ENCODE measurements around the gene ZMIZ2. TPM values are rescaled to one million over a fixed set of nuclear protein-coding genes. Genes with fewer than 3 reads are reported as not detected.
"Not testable (repeated sequence)": the region's sequence is repeated elsewhere in the genome, so short reads cannot be mapped to it uniquely, and the experiment has no call there.

The ZMIZ2 gene
- total RNA-seq, 2 experiments from 2014 or later, result 131 to 134 TPM

DNA sequence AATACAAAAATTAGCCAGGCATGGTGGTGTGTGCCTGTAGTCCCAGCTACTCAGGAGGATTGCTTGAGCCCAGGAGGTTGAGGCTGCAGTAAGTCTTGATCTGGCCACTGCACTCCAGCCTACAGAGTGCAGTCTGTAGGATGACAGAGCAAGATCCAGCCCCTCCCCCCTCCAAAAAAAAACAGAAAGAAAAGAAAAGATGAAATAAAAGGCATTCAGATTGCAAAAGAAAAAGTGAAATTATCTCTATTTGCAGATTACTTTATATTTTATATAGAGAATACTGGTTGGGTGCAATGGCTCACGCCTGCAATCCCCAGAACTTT, 20.7 kb upstream of the ZMIZ2 start:
- Mint-ChIP-seq H3K27me3 (no peaks in the 10 kb centered on the region), H3K4me1 (ENCODE audit: low read depth) (peaks cover 2% of the 10 kb centered on the region), H3K36me3 (ENCODE audit: low read depth) (no peaks in the 10 kb centered on the region), H3K27ac (no peak overlapping the region), H3K9me3 (no peaks in the 10 kb centered on the region), H3K4me3 (no peak overlapping the region)
- DNase-seq, result no peak
- ChIA-PET POLR2A (interaction anchor here (0.6 kb wide), 1 partner anchor 70 kb away, joined by 3 read pairs; no protein-coding TSS in a partner anchor), CTCF (interaction anchor here (0.7 kb wide), 1 partner anchor 369 kb away, joined by 3 read pairs; no protein-coding TSS in a partner anchor)
- intact Hi-C loops (cut with micrococcal nuclease), result no loop called here
- TF ChIP-seq, protein P1, sequence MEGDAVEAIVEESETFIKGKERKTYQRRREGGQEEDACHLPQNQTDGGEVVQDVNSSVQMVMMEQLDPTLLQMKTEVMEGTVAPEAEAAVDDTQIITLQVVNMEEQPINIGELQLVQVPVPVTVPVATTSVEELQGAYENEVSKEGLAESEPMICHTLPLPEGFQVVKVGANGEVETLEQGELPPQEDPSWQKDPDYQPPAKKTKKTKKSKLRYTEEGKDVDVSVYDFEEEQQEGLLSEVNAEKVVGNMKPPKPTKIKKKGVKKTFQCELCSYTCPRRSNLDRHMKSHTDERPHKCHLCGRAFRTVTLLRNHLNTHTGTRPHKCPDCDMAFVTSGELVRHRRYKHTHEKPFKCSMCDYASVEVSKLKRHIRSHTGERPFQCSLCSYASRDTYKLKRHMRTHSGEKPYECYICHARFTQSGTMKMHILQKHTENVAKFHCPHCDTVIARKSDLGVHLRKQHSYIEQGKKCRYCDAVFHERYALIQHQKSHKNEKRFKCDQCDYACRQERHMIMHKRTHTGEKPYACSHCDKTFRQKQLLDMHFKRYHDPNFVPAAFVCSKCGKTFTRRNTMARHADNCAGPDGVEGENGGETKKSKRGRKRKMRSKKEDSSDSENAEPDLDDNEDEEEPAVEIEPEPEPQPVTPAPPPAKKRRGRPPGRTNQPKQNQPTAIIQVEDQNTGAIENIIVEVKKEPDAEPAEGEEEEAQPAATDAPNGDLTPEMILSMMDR (IDR thresholded peaks at IDR 0.05), result no peak
- no peak for ATAC-seq

DNA sequence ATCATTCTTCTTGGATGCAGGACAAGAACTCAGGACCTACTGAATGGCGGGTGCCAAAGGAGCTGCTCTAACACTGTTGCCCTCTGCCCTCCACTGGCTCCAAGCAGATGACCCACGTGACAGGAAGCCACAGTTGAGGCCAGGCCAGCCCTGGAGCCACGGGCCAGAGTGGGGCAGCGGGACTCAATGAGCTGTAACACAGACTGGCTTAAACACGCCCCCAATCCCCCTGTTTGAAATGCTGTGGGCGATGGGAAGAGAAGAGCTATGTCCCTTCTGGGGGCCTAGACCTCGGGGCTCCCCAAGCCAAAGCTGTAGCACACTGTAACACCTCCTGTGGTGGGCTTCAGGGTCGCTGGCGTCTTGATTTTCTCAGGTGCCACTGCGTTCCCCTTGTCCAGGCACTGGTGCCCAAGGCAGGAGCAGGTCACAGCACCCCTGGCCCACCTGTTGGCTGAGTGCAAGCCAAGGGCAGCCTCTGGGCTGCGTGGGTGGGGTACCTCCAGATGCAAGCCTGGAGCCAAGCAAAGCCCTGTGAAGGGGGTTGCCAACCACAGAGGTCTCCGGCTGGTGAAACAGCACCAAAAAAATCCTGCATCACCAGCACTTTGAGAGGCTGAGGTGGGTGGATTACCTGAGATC, 18.6 kb upstream of the ZMIZ2 start:
- TF ChIP-seq, protein P1 (IDR thresholded peaks at IDR 0.05), result no peak
- Mint-ChIP-seq H3K4me3 (no peak overlapping the region), H3K36me3 (ENCODE audit: low read depth) (no peaks in the 10 kb centered on the region), H3K4me1 (ENCODE audit: low read depth) (peaks cover 4% of the 10 kb centered on the region), H3K27me3 (no peaks in the 10 kb centered on the region), H3K9me3 (no peaks in the 10 kb centered on the region), H3K27ac (no peak overlapping the region)
- CTCF ChIA-PET, result no interaction called here
- POLR2A ChIA-PET, result no interaction called here
- intact Hi-C loops (cut with micrococcal nuclease), result no loop called here
- peak; percentile 27 for ATAC-seq
- no peak for DNase-seq

DNA sequence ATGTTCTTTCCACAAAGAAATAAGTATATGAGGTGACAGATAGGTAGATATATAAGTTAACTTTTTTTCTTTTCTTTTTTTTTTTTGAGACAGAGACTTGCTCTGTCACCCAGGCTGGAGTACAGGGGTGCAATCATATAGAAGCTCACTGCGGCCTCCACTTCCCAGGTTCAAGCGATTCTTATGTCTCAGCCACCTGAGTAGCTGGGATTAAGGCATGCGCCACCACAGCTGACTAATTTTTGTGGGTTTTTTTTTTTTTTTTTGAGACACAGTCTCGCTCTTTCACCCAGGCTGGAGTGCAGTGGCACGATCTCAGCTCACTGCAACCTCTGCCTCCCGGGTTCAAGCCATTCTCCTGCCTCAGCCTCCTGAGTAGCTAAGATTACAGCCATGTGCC, 15.7 kb upstream of the ZMIZ2 start:
- ATAC-seq; CTCF ChIA-PET; DNase-seq; H3K4me3 Mint-ChIP-seq; intact Hi-C loops (cut with micrococcal nuclease); H3K36me3 Mint-ChIP-seq (ENCODE audit: low read depth); H3K9me3 Mint-ChIP-seq; H3K27ac Mint-ChIP-seq; H3K27me3 Mint-ChIP-seq; POLR2A ChIA-PET: not testable (repeated sequence)
- peaks cover 14% of the 10 kb centered on the region for H3K4me1 Mint-ChIP-seq (ENCODE audit: low read depth)

DNA sequence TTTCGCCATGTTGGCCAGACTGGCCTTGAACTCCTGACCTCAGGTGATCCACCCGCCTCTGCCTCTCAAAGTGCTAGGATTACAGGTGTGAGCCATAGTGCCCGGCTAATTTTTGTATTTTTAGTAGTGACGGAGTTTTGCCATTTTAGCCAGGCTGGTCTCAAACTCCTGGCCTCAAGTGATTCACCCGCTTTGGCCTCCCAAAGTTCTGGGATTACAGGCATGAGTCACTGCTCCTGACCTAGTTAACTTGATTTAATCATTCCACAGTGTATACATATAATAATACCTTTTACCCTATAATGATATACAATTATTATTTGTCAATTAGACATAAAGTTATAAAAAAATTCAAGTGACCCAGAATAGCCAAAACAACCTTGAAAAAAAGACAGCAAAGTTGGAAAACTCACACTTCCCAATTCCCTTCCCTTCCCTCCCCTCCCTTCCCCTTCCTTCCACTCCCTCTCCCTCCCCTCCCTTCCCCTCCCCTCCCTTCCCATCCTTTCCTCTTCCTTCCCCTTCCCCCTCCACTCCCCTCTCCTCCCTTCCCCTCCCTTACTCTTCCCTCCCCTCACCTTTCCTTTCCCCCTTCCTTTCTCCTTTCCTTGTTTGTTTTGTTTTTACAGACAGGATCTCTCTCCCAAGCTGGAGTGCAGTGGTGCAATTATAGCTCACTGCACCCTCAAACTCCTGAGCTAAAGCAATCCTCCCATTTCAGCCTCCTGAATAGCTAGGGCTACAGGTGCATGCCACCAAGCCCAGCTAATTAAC, 14.8 kb upstream of the ZMIZ2 start:
- DNase-seq (no peak), ATAC-seq (no peak)
- POLR2A ChIA-PET, result no interaction called here
- TF ChIP-seq, protein P1 (IDR thresholded peaks at IDR 0.05), result no peak
- intact Hi-C loops (cut with micrococcal nuclease), result no loop called here
- H3K27me3 Mint-ChIP-seq, result no peaks in the 10 kb centered on the region
- H3K9me3 Mint-ChIP-seq, result no peaks in the 10 kb centered on the region
- peaks cover 14% of the 10 kb centered on the region for H3K4me1 Mint-ChIP-seq (ENCODE audit: low read depth)
- H3K36me3 Mint-ChIP-seq (ENCODE audit: low read depth), result no peaks in the 10 kb centered on the region
- H3K4me3 Mint-ChIP-seq, result no peak overlapping the region
- H3K27ac Mint-ChIP-seq, result no peak overlapping the region
- CTCF ChIA-PET, result no interaction called here

DNA sequence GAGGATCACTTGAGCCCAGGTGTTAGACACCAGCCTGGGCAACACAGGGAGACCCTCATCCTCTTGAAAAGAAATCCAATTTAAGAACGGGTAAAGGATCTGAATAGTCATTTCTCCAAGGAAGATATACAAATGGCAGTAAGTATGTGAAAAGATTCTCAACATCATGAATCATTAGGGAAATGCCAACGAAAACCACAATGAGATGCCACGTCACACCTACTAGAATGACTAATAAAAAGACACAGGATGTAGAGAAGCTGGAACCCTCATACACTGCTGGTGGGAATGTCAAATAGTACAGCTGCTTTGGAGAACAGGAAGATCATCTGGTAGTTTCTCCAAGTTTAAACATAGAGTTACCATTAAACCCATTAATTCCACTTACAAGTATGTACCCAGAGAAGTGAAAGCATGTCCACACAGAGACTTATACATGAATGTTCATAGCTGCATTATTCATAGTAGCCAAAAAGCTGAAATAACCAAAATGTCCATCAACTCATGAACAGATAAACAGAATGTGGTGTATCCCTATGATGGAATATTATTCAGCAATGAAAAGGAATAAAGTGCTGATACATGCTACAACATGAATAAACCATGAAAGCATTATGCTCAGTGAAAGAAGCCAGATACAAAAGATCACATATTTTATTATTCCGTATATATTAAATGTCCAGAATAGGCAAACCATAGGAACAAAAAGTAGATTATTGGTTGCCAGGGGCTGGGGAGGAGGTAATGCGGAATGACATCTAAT, 13.1 kb upstream of the ZMIZ2 start:
- Mint-ChIP-seq H3K4me1 (ENCODE audit: low read depth) (peaks cover 12% of the 10 kb centered on the region), H3K27ac (peak overlapping the region; percentile 83), H3K27me3 (no peaks in the 10 kb centered on the region), H3K4me3 (no peak overlapping the region), H3K36me3 (ENCODE audit: low read depth) (no peaks in the 10 kb centered on the region), H3K9me3 (no peaks in the 10 kb centered on the region)
- POLR2A ChIA-PET, result interaction anchor here (0.7 to 1.3 kb wide), 9 partner anchors 14 to 656 kb away, joined by 3 to 5 read pairs (median 3); partner anchors contain the start of genes DDX56, OGDH and ZMIZ2
- peak; percentile 80 for DNase-seq
- CTCF ChIA-PET, result interaction anchor here (1.0 to 1.4 kb wide), 3 partner anchors 9 to 79 kb away, joined by 3 read pairs; no protein-coding TSS in a partner anchor
- intact Hi-C loops (cut with micrococcal nuclease), result loop anchor here (5.0 kb wide), 1 partner anchor 98 kb away; no protein-coding TSS in a partner anchor
- ATAC-seq, result peak; percentile 86
- TF ChIP-seq, protein P1 (IDR thresholded peaks at IDR 0.05), result no peak

Data from activated CD8-positive, alpha-beta T cell treated with anti-CD3 and anti-CD28 coated beads for 36 hours (primary cell).